GM23248 (cell line): Measurements from ENCODE around the gene C16orf86.

ENCODE experiments used
- EZH2 ChIP-seq: fragments of 200-600 bp; sonication (generic); IDR thresholded peaks from 2 replicates; pipeline ENCODE4 v1.6.1; 2018; ENCODE audit warnings: antibody characterized with exemption, mild to moderate bottlenecking; ENCODE audit not compliant: insufficient read depth, poor library complexity, severe bottlenecking
- EZH2phosphoT487 ChIP-seq: fragments of 200-600 bp; sonication (generic); IDR thresholded peaks from 2 replicates; pipeline ENCODE4 v1.6.1; 2018; ENCODE audit warnings: antibody characterized with exemption, moderate library complexity, mild to moderate bottlenecking, low read depth; ENCODE audit not compliant: insufficient read depth

DNA sequence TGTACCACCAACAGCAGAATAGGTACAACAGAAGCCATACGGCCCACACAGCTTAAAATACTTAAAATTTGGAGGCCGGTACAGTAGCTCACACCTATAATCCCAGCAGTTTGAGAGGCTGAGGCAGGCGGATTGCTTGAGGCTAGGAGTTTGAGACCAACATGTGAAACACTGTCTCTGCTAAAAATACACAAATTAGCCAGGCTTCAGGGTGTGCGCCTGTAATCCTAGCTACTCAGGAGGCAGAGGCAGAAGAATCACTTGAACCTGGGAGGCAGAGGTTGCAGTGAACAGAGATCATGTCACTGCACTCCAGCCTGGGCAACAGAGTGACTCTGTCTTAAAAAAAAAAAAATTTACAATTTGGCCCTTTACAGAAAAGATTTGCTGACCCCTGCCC lies 35.5 kb downstream of the C16orf86 start:
- TF ChIP-seq EZH2 (no peak), EZH2phosphoT487 (no peak)
